Activated CD4-positive, alpha-beta T cell treated with anti-CD3 and anti-CD28 coated beads for 24 hours (primary cell): Measurements from ENCODE around the gene COX7C.
A peak's percentile ranks its signal among the peaks of the same experiment; 100 is the strongest.

Experiments used
- DNase-seq, 2 donors: peaks; one replicate each; pipeline ENCODE4 v3.0.0-alpha.2; 2020; ENCODE audit warnings: low read depth in 2 of 2

COX7C gene

DNA sequence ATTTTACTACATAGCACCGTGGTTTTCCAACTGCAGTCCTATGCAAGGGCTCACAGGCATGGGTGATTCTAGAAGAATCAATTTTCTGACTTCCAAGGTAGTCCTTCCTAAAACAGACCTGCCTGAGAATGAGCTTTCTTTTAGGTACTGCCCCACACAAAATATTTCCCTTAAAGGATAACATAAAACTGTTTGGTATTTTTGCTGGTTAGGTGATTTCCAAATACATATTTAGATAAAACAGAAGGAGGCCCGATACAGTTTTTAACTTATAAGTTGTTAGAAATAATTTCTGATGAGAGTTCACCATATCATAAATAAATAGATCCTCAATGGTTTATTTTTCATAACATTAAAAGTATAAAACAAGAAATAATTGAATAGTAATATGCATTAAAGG is 46.4 kb downstream of the COX7C start:
- no peak for DNase-seq

GRCh38 chr5:86665984-86666760 is 48.4 kb downstream of the COX7C start:
- peak in 1 of 2 donors; percentile 6 for DNase-seq

GRCh38 chr5:86666981-86667380 is 49.2 kb downstream of the COX7C start:
- DNase-seq = no peak
